HUES48 (cell line): ENCODE measurements around the gene KLLN.
A peak's percentile ranks its signal among the peaks of the same experiment; 100 is the strongest.

ENCODE experiments used
- H3K27ac ChIP-seq: one replicate; pipeline ENCODE4 v1.7.0; 2013; ENCODE audit warnings: low read depth, low read length, inconsistent platforms
- H3K27me3 ChIP-seq: 2 replicates; pipeline ENCODE4 v1.6.1; 2013; ENCODE audit warnings: mild to moderate bottlenecking, low read length; ENCODE audit not compliant: control insufficient read depth, insufficient read depth
- H3K36me3 ChIP-seq: 2 replicates; pipeline ENCODE4 v1.6.1; 2013; ENCODE audit warnings: low read length; ENCODE audit not compliant: control insufficient read depth, insufficient read depth
- H3K4me1 ChIP-seq: 2 replicates; pipeline ENCODE4 v1.6.1; 2013; ENCODE audit warnings: mild to moderate bottlenecking, low read length; ENCODE audit not compliant: control insufficient read depth, insufficient read depth
- H3K4me3 ChIP-seq: 2 replicates; pipeline ENCODE4 v1.5.1; 2013; ENCODE audit warnings: mild to moderate bottlenecking, low read depth, low read length
- H3K9ac ChIP-seq: 2 replicates; pipeline ENCODE4 v1.6.1; 2013; ENCODE audit warnings: mild to moderate bottlenecking, low read depth, low read length, moderate library complexity
- H3K9me3 ChIP-seq: 2 replicates; pipeline ENCODE4 v1.6.1; 2013; ENCODE audit warnings: low read length; ENCODE audit not compliant: control insufficient read depth, insufficient read depth

Gene KLLN

GRCh38 chr10:87817609-87818504, 45.5 kb downstream of the KLLN start, which contains the start of gene ATAD1:
ATAD1 (minus strand) TSS chr10:87818226; CDS start chr10:87814599, 3,627 bp downstream.
- Histone ChIP-seq H3K4me1 (peaks cover 15% of the 10 kb centered on the region), H3K27ac (peak within 1 kb of the TSS; percentile 96), H3K9ac (peak within 1 kb of the TSS; percentile 89), H3K9me3 (no peaks in the 10 kb centered on the region), H3K27me3 (no peaks in the 10 kb centered on the region), H3K4me3 (peak within 1 kb of the TSS; percentile 88), H3K36me3 (peaks cover 16% of the 10 kb centered on the region)

- Histone ChIP-seq H3K9ac (peak overlapping the region; percentile 89), H3K36me3 (peaks cover 21% of the 10 kb centered on the region), H3K4me3 (peak overlapping the region; percentile 88), H3K27me3 (no peaks in the 10 kb centered on the region), H3K9me3 (no peaks in the 10 kb centered on the region), H3K27ac (peak overlapping the region; percentile 96), H3K4me1 (peaks cover 15% of the 10 kb centered on the region)
Observed at GRCh38 chr10:87816898-87817608, 46.3 kb downstream of the KLLN start.

- H3K4me1 ChIP-seq: peaks cover 15% of the 10 kb centered on the region
- H3K4me3 ChIP-seq: peak overlapping the region; percentile 88
- H3K27me3 ChIP-seq: no peaks in the 10 kb centered on the region
- no peaks in the 10 kb centered on the region for H3K9me3 ChIP-seq
- peaks cover 28% of the 10 kb centered on the region for H3K36me3 ChIP-seq
- no peak overlapping the region for H3K27ac ChIP-seq
- H3K9ac ChIP-seq: no peak overlapping the region
Observed at GRCh38 chr10:87816163-87816897, 47.0 kb downstream of the KLLN start.
